ENCODE measurements around the gene HOXC12. TPM values are rescaled to one million over a fixed set of nuclear protein-coding genes. Genes with fewer than 3 reads are reported as not detected.

The HOXC12 gene
- total and polyA plus RNA-seq, 2 donors (not counting 1 experiment from before 2014, with no cell fraction given) = not detected

GRCh38 chr12:53958128-53958527, 3.4 kb downstream of the HOXC12 start:
- Histone ChIP-seq H3K27ac (ENCODE audit: low read length in 2 of 2) (no peak overlapping the region), H3K4me3 (ENCODE audit: control extremely low read depth in 1 of 5, extremely low read depth in 1 of 5, insufficient read depth in 1 of 5, low read depth in 2 of 5, low read length in 4 of 5) (no peak overlapping the region), H2AFZ (ENCODE audit: insufficient read depth, low read depth, low read length, poor library complexity, severe bottlenecking) (no peak overlapping the region), H3K9me3 (ENCODE audit: control extremely low read depth in 1 of 3, control insufficient read depth in 2 of 3, insufficient read depth in 1 of 3, low read length in 2 of 3) (peaks cover 0 to 79% (median 7%) of the 10 kb centered on the region in 3 donors), H3K4me1 (ENCODE audit: control insufficient read depth in 2 of 2, insufficient read depth in 2 of 2, low read length in 2 of 2) (peaks cover 16 to 47% of the 10 kb centered on the region in 2 donors), H3K9ac (ENCODE audit: low read length) (no peak overlapping the region), H3K79me2 (ENCODE audit: control insufficient read depth, insufficient read depth, low read length) (no peaks in the 10 kb centered on the region), H4K20me1 (ENCODE audit: control insufficient read depth, insufficient read depth, low read length, poor library complexity, severe bottlenecking) (no peaks in the 10 kb centered on the region), H3K4me2 (replicated peaks; ENCODE audit: low read depth, low read length, poor library complexity, severe bottlenecking) (no peak overlapping the region), H3K27me3 (replicated peaks in 1 of 4; ENCODE audit: control extremely low read depth in 1 of 4, control insufficient read depth in 3 of 4, insufficient read depth in 4 of 4, low read length in 3 of 4) (peaks cover 1 to 97% (median 89%) of the 10 kb centered on the region in 4 experiments), H3K36me3 (replicated peaks in 1 of 2; ENCODE audit: control extremely low read depth in 1 of 2, control insufficient read depth in 1 of 2, extremely low read depth in 1 of 2, insufficient read depth in 2 of 2, low read length in 1 of 2) (no peaks in the 10 kb centered on the region)
- H3K4me1 Mint-ChIP-seq = peaks cover 15% of the 10 kb centered on the region
- peaks cover 80% of the 10 kb centered on the region for H3K27me3 Mint-ChIP-seq
- no peaks in the 10 kb centered on the region for H3K9me3 Mint-ChIP-seq (ENCODE audit: insufficient read depth)
- intact Hi-C loops (cut with micrococcal nuclease) = no loop called here
- H3K4me3 Mint-ChIP-seq = no peak overlapping the region
- ATAC-seq (ENCODE audit: low read depth) = no peak
- WGBS (ENCODE audit: insufficient coverage) = 21% methylated on average over 3 of the region's 3 CpGs
- ChIA-PET CTCF (interaction anchor here (1.0 to 1.6 kb wide), 4 partner anchors 22 to 257 kb away, joined by 3 to 4 read pairs (median 3); no protein-coding TSS in a partner anchor), POLR2A (no interaction called here)
- no peak for TF ChIP-seq EZH2 (IDR thresholded peaks at IDR 0.05; ENCODE audit: borderline replicate concordance, insufficient read depth, low read depth, low read length, poor library complexity, severe bottlenecking)
- no peak for TF ChIP-seq CTCF (IDR thresholded peaks at IDR 0.05)
- no peak for DNase-seq
- H3K27ac Mint-ChIP-seq = no peak overlapping the region

- Histone ChIP-seq H3K27ac (ENCODE audit: low read length in 2 of 2) (no peak overlapping the region), H4K20me1 (ENCODE audit: control insufficient read depth, insufficient read depth, low read length, poor library complexity, severe bottlenecking) (no peaks in the 10 kb centered on the region), H2AFZ (ENCODE audit: insufficient read depth, low read depth, low read length, poor library complexity, severe bottlenecking) (no peak overlapping the region), H3K36me3 (replicated peaks in 1 of 2; ENCODE audit: control extremely low read depth in 1 of 2, control insufficient read depth in 1 of 2, extremely low read depth in 1 of 2, insufficient read depth in 2 of 2, low read length in 1 of 2) (no peaks in the 10 kb centered on the region), H3K4me3 (ENCODE audit: control extremely low read depth in 1 of 5, extremely low read depth in 1 of 5, insufficient read depth in 1 of 5, low read depth in 2 of 5, low read length in 4 of 5) (no peak overlapping the region), H3K4me2 (replicated peaks; ENCODE audit: low read depth, low read length, poor library complexity, severe bottlenecking) (no peak overlapping the region), H3K9me3 (ENCODE audit: control extremely low read depth in 1 of 3, control insufficient read depth in 2 of 3, insufficient read depth in 1 of 3, low read length in 2 of 3) (peaks cover 0 to 79% (median 5%) of the 10 kb centered on the region in 3 donors), H3K9ac (ENCODE audit: low read length) (no peak overlapping the region), H3K27me3 (replicated peaks in 1 of 4; ENCODE audit: control extremely low read depth in 1 of 4, control insufficient read depth in 3 of 4, insufficient read depth in 4 of 4, low read length in 3 of 4) (peaks cover 1 to 97% (median 88%) of the 10 kb centered on the region in 4 experiments), H3K4me1 (ENCODE audit: control insufficient read depth in 2 of 2, insufficient read depth in 2 of 2, low read length in 2 of 2) (peaks cover 19 to 44% of the 10 kb centered on the region in 2 donors), H3K79me2 (ENCODE audit: control insufficient read depth, insufficient read depth, low read length) (no peaks in the 10 kb centered on the region)
- Mint-ChIP-seq H3K4me1 (peaks cover 18% of the 10 kb centered on the region), H3K4me3 (no peak overlapping the region), H3K9me3 (ENCODE audit: insufficient read depth) (no peaks in the 10 kb centered on the region), H3K27ac (no peak overlapping the region), H3K27me3 (peaks cover 80% of the 10 kb centered on the region)
- CTCF ChIA-PET = interaction anchor here (1.0 to 1.6 kb wide), 4 partner anchors 21 to 255 kb away, joined by 3 to 4 read pairs (median 3); no protein-coding TSS in a partner anchor
- WGBS (ENCODE audit: insufficient coverage) = 15% methylated on average over 3 of the region's 4 CpGs
- TF ChIP-seq EZH2 (IDR thresholded peaks at IDR 0.05; ENCODE audit: borderline replicate concordance, insufficient read depth, low read depth, low read length, poor library complexity, severe bottlenecking) (no peak), CTCF (IDR thresholded peaks at IDR 0.05) (no peak)
- no peak for DNase-seq
- ATAC-seq (ENCODE audit: low read depth) = no peak
- intact Hi-C loops (cut with micrococcal nuclease) = no loop called here
- POLR2A ChIA-PET = no interaction called here
These were observed 4.6 kb downstream of the HOXC12 start for GRCh38 chr12:53959314-53959713.
